ENCODE results near the gene SPTBN1.
A peak's percentile ranks its signal among the peaks of the same experiment; 100 is the strongest.

Gene SPTBN1

DNA sequence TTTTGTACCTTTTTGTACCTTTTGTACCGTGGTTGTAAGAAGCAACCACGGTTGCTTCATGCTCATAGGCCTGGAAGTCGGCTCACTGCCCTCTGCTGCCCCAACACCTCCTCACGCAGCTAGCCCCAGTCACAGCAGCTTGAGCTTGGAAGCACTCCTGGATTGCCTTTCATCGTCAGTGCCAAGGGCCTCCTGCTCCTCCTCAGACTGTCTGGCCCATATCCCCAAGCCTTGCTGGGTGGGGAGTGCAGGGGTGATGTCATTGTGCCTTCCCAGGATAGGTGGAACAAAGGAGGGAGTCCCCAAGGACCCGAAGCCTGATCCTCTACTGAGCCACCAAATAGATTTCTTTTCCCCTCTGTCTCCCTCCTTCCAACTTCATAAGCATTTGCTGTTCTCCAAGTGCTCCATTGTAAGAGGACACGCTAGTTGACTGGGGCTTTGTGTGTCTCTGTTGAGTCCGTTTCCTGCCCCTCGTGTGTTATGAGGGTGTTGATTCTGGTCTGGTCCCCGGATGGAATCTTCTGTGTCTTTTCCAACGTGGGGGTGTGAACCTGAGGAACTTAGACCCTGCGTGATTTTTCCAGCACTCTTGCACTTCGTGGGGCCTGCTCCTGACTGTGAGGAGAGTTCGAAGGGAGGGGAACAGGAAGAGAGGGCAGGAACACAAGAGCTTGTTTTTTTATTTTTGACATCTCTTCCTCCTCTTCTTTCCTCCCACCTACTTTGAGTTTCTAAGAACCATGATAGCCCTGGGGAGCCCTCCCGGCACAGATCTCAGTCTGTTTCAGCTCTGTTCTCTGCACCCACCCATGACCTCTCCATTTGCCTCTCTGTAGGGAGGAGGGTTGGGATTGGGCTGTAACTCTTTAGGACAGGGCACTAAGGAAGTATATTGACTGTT, 140.1 kb downstream of the SPTBN1 start:
- DNase-seq = no peak

DNA sequence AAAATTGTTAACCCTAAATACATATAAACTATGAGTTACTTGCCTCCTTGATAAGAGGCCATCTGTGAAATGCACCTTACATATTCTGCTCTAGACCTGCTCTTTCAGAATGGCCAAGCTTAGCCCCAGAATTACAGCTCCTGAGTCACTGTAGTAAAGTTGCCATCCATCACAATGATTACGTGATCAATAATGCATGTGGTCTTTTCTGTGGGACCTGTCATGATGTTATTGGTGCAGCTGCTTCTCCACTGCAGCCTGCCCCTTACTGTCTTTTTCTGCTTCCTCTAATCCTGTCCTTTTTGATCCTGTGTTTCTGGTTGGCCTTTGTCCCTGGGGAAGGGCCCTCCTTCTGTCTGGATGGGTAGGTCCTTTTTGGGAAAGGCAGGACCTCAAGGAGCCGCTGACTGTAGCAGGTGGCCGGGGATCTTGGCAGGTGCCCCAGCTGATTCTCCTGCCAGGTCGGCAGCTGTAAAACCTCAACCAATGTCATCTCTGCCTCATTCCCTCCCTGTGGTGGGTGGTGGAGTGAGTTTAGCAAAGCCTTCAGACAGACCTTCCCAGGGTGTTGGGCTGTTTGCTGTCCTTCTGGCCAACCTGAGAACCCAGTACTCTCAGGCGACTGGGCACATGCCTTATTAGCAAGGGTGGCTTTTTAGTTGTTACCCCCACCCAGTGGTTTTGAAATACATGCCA, 141.2 kb downstream of the SPTBN1 start:
- no peak for DNase-seq

DNA sequence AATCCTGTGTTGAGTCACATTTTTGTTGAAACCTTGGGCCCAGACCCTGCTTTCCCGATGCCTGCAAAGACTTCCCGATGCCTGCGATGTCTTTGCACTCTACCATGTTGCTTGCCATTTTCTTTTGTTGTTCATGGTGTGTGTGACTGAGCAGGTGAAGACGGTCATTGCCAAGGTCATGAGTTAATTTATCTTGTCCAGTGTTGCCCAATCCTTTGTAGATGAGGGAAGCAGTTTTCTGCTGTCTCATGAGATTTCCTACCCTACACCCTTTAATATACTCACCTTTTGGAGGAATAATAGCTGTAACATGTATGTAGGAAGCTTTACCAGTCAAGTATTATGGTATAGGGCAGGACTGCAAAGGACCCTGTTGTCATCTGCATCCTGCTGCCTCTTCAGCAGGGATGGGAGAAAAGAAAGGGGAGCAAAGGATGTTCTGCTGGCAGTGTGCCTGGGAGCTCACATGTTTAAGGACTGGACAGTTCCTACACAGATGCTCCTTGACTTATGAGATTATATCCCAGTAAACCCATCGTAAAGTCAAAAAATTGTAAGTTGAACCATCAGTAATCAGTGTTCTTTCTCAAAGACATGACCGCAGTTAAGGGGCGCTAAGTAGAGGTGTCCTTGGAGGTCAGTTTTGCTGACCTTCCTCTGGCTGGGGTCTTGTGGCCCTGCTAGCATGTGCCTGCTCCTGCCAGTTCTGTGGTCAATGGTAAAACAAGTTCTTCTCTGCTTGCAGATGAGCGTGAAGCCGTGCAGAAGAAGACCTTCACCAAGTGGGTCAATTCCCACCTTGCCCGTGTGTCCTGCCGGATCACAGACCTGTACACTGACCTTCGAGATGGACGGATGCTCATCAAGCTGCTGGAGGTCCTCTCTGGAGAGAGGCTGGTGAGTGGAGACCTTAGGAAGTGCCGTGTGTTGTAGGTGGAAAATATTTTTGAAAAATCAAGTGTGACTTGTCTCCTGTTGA, 142.5 kb downstream of the SPTBN1 start:
- no peak for DNase-seq

DNA sequence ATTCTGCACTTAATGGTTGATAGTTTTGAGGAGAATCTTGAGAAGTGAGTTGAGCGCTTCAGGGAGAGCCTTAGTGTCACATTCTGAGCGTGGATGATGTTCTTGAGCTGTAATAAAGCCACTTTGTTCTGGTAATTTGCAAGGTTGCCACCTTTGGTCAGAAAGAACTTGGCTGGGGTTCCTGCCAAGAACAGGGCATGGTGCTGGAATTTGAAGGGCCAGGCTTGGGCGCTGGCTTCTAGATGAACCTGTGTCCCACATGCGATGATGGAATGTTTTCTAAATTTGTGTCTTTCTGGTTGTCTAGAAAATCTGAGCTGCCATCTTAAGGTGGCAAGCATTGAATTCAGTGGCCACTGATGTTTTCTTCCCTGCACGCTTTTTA, 143.2 kb downstream of the SPTBN1 start:
- DNase-seq = no peak

- DNase-seq = no peak
Observed at GRCh38 chr2:54599914-54600313, 143.8 kb downstream of the SPTBN1 start.

DNA sequence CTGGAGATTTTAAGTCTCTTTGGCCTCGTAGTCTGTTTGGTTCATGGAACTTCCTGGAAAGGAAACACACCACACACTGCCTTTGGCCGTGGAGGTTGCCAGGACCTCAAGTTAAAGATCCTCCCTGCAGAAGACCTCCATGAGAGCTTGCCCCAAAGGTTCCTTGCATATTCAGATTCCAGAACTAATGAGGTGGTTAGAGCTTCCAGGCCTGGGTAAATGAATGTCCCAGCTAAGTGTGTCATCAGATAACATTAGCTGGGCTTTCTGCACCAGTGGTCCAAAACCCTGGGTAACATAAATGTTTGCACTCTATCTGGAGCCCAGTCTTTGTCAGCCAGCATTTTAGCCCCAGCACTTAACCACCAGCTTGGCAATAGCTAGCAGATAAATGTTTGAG, 145.2 kb downstream of the SPTBN1 start:
- no peak for DNase-seq

- DNase-seq = no peak
Observed at GRCh38 chr2:54602736-54603322, 146.7 kb downstream of the SPTBN1 start.

DNA sequence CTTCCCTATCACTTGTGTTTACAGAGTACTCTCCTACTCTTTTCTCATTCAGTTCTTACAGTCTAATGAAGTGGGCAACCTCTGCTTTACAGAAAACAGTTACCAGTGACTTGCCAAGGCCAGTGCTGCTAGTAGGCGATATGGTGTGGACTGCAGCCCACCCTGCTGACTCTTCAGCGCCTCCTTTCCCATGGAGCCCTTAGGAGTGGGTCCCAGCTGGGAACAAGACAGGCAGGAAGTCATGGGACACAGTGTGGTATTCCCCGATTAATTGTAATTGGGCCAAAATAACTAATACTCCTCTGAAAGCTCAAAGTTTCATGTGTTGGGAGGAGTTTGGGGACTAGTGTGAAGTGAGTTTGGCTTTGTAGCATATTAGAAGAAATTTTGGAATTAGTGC, 147.2 kb downstream of the SPTBN1 start:
- DNase-seq = no peak

DNA sequence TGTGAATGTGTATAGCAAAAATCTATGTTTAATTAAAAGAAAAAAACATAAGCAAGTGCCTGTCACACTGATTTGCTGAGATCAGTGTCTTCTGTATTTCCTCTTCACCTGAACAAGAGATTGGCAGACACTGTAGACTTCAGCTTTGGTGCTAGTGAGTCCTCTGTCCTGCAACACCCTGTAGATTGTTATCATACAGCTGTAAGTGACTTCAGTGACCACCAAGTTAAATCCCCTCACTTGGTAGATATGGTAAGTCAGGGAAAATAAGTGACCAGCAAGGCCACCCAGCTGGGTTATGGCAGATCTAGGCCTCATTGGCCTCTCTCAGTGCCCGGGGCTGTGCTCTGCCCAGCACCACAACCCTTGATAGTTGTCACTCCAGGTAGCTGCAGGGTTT, 147.7 kb downstream of the SPTBN1 start:
- no peak for DNase-seq

GRCh38 chr2:54604871-54605270, 148.7 kb downstream of the SPTBN1 start:
- DNase-seq = no peak

GRCh38 chr2:54605836-54606235, 149.7 kb downstream of the SPTBN1 start:
- no peak for DNase-seq

DNA sequence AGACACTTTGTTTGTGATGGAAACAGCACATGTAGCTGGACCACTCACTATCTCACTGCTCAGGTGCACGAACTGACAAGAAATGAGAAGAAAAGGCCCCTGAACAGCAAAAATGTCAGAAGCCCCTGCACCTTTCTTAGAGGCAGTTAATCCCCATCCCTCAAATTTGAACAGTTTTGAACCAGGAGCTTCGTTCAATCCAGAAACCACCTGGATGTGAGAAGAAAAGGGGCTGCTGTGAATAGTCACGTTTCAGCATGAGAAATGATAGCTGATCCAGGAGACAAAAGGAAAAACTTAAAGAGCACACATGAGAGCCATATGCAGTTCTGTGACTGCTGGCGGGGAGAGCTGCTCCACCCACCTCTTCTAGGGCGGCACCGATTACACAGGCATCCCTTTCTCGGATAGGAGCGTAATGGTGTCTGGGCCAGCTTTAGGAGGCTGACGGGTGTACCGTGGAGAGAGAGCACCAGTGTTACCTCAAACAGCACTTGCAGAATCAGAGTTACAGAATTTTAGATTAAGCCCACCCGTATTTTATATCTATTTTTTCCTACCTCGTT, 150.3 kb downstream of the SPTBN1 start:
- DNase-seq = peak; percentile 44 to 52

DNA sequence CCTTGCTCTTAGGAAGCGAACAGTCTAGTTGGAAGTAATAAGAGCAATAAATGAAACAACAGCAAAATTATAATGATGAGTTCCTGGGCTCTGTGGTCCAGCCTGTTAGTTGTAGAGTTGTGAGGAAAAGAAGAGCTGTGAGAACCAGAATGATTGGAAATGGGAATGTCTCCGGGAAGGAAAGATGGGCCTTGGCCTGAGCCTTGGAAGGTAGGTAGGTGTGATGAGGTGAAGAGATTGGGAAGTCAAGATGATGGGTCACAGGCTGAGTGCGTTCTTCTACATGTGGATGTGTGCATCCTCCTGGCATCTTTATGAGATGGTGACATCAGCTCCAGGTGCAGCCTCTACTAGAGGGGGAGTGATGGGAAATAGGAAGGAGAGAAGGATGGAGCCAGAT, 152.1 kb downstream of the SPTBN1 start:
- no peak for DNase-seq

GRCh38 chr2:54609241-54609640, 153.1 kb downstream of the SPTBN1 start:
- DNase-seq = no peak

DNA sequence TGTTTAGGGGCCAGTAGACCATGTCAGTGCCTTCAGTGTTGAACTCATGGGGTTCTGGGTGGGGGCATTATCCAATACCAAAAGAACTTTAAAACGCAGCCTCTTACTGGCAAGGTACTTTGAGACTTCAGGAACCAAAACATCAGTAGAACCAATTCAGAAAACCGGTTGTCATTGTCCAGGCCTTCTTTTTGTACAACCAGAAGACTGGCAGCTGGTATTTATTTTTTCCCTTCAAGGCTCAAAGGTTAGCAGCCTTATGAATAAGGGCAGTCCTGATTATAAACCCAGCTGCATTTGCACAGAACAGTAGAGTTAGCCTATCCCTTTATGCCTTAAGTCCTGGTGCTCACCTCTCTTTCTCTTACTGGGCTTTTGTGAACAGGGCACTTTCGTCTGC, 153.5 kb downstream of the SPTBN1 start:
- no peak for DNase-seq

- DNase-seq = no peak
Observed at GRCh38 chr2:54610700-54611099, 154.6 kb downstream of the SPTBN1 start.

DNA sequence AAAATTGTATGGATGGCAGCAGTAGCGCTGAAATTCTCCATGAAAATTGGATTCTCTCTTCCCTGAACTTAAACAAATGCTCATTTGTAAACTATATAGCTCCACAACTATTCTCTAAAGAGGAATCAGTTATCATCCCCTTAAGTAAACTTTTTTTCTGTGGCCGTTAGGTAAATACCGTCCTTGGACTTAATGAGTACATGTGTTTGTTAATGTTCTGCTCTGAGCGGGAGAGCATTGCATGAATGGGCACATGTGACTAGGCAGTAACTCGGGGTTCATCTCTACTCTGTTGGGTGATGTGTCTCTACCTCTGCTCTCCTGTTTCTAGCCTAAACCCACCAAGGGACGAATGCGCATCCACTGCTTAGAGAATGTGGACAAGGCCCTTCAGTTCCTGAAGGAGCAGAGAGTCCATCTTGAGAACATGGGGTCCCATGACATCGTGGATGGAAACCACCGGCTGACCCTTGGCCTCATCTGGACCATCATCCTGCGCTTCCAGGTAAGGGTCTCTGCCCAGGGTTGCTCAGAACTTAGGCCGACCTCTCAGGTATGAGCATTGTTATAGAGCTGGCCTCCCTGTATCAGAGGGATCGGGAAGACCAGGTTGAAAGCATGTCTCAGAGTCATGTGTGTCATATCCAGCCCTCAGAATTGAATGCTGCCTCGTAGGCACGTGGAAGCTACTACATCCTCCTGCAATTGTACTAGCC, 155.9 kb downstream of the SPTBN1 start:
- no peak for DNase-seq

- DNase-seq = no peak
Observed at GRCh38 chr2:54613386-54613785, 157.3 kb downstream of the SPTBN1 start.

DNA sequence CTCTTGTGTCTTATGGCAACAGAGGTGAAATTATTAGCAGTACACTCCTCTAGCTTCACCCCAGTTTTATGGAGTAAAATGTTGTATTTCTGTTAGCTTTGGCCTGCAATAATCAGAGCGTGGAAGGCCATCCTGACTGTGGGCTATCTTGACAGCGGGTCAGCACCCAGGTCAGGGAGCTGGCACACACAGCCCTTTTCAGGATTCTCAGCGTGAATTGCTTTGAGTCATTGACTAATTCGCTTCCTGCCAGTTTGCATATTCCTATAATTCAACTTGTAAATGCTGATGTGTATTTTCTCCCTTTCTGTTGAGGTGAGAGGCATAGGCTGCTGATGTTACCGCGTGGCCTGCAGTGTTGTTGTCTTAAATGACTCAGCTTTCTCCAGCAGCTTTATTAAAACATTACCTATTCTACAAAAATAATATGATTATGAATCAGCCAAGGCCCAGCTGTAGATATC, 157.7 kb downstream of the SPTBN1 start:
- no peak for DNase-seq

DNA sequence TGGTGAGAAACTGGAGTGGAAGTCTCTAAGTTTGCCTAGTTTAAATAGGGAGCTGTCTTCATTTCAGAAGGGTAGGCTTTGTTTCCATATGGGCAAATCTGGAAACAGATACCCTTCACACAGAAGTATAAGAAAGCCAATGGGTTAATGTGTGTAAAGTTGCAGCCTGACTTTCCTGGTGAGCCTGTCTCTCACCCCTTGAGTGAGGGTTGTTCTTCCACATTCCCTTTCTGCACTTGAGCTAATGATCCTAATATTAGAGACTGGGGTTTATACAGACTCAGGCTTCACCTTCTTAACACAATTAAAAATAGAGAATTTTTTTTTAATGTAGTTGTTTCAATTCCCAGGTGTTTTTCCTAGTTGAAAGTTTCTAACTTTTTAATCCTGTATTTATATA, 158.7 kb downstream of the SPTBN1 start:
- DNase-seq = no peak

GRCh38 chr2:54615832-54616534, 159.9 kb downstream of the SPTBN1 start:
- DNase-seq = no peak
